ENCODE data around the gene DVL2. TPM values are rescaled to one million over a fixed set of nuclear protein-coding genes. Genes with fewer than 3 reads are reported as not detected.

Gene DVL2
- total and polyA plus RNA-seq, 2 of the 13 experiments (the other 11 are each of a cell fraction or from before 2014, with no cell fraction given), result 5.7 to 38.2 TPM

- TF ChIP-seq SAP130 (CRISPR knock-in tag; IDR thresholded peaks at IDR 0.05; ENCODE audit: low read depth), result peak; percentile 58
- no peak for TF ChIP-seq CBFB (CRISPR knock-in tag; IDR thresholded peaks at IDR 0.05)
- no peak for TF ChIP-seq CREB3 (CRISPR knock-in tag; IDR thresholded peaks at IDR 0.05)
- no peak for TF ChIP-seq NFE2 (CRISPR knock-in tag; IDR thresholded peaks at IDR 0.05)
- no peak for TF ChIP-seq SMARCE1 (IDR thresholded peaks at IDR 0.05; ENCODE audit: borderline replicate concordance)
- TF ChIP-seq BHLHE40 (IDR thresholded peaks at IDR 0.05; ENCODE audit: low read length), result peak; percentile 8; the same call in 1 of the 2 replicates
- peak; percentile 86 for TF ChIP-seq NFYB (CRISPR knock-in tag; IDR thresholded peaks at IDR 0.05)
- no peak for TF ChIP-seq ZNF724P (CRISPR knock-in tag; IDR thresholded peaks at IDR 0.05; ENCODE audit: borderline replicate concordance)
- no peak for TF ChIP-seq RBAK (CRISPR knock-in tag; IDR thresholded peaks at IDR 0.05)
- peak; percentile 19 for TF ChIP-seq TEAD3 (CRISPR knock-in tag; optimal IDR thresholded peaks at IDR 0.05; ENCODE audit: borderline replicate concordance)
- no peak for TF ChIP-seq ZNF780A (CRISPR knock-in tag; IDR thresholded peaks at IDR 0.05)
- no peak for TF ChIP-seq SIX1 (CRISPR knock-in tag; IDR thresholded peaks at IDR 0.05; ENCODE audit: borderline replicate concordance)
- TF ChIP-seq ZNF598 (CRISPR knock-in tag; IDR thresholded peaks at IDR 0.05; ENCODE audit: borderline replicate concordance), result no peak
- 0 out of 2 replicates have a peak, but pooled peaks have one; percentile 4 for TF ChIP-seq ZBTB43 (CRISPR knock-in tag; conservative IDR thresholded peaks at IDR 0.05)
- TF ChIP-seq ZNF275 (CRISPR knock-in tag; IDR thresholded peaks at IDR 0.05; ENCODE audit: borderline replicate concordance), result peak; percentile 43; the same call in 1 of the 2 replicates
- 0 out of 2 replicates have a peak, but pooled peaks have one; percentile 46 for TF ChIP-seq ZNF343 (CRISPR knock-in tag; IDR thresholded peaks at IDR 0.05)
- no peak for TF ChIP-seq NFIB (CRISPR knock-in tag; IDR thresholded peaks at IDR 0.05; ENCODE audit: borderline replicate concordance)
- no peak; the same call in 1 of the 2 replicates for TF ChIP-seq E2F1 (CRISPR knock-in tag; IDR thresholded peaks at IDR 0.05)
- TF ChIP-seq HMGA1 (CRISPR knock-in tag; conservative IDR thresholded peaks at IDR 0.05), result no peak
- TF ChIP-seq CEBPG (CRISPR knock-in tag; IDR thresholded peaks at IDR 0.05), result no peak; the same call in 1 of the 2 replicates
- TF ChIP-seq HDAC1 (CRISPR knock-in tag; IDR thresholded peaks at IDR 0.05), result peak; percentile 18; the same call in 1 of the 2 replicates
- peak; percentile 20; the same call in 1 of the 2 replicates for TF ChIP-seq RXRA (CRISPR knock-in tag; IDR thresholded peaks at IDR 0.05)
- TF ChIP-seq CCDC6 (CRISPR knock-in tag; IDR thresholded peaks at IDR 0.05), result no peak
- TF ChIP-seq ZNF746 (CRISPR knock-in tag; IDR thresholded peaks at IDR 0.05), result no peak
Measured at GRCh38 chr17:7214300-7215135, 19.8 kb downstream of the DVL2 start (continued).

Data from HepG2 (cell line).